HG03354 (cell line): Measurements from ENCODE around the gene CELSR3.

Source experiments
- ATAC-seq: cut with Tn5 transposase; IDR thresholded peaks from one replicate; pipeline ENCODE4 v1.9.1; 2021; ENCODE audit warnings: mild to moderate bottlenecking; ENCODE audit not compliant: unreplicated experiment, poor library complexity, severe bottlenecking

Gene CELSR3

GRCh38 chr3:48663489-48664312, 1.0 kb upstream of the CELSR3 start:
- peak; percentile 83 for ATAC-seq

GRCh38 chr3:48662145-48662752, 437 bp downstream of the CELSR3 start:
- ATAC-seq: no peak

- ATAC-seq: peak; percentile 35
These were observed 1.1 kb downstream of the CELSR3 start for GRCh38 chr3:48661501-48662144.

- no peak for ATAC-seq
These were observed 1.8 kb downstream of the CELSR3 start for GRCh38 chr3:48660800-48661400.

- no peak for ATAC-seq
These were observed 5.8 kb downstream of the CELSR3 start for GRCh38 chr3:48656841-48657281.

- peak; percentile 58 for ATAC-seq
These were observed 6.4 kb downstream of the CELSR3 start for GRCh38 chr3:48656061-48656840.

GRCh38 chr3:48655606-48656005, 7.1 kb downstream of the CELSR3 start:
- no peak for ATAC-seq

- ATAC-seq: no peak
These were observed 7.6 kb downstream of the CELSR3 start for GRCh38 chr3:48655063-48655462.

- no peak for ATAC-seq
These were observed 9.6 kb downstream of the CELSR3 start for GRCh38 chr3:48652923-48653715.

GRCh38 chr3:48651771-48652170, 10.9 kb downstream of the CELSR3 start:
- ATAC-seq: no peak

- ATAC-seq: no peak
These were observed 12.0 kb downstream of the CELSR3 start for GRCh38 chr3:48650723-48651122.

- no peak for ATAC-seq
These were observed 14.4 kb downstream of the CELSR3 start for GRCh38 chr3:48648188-48648850.

GRCh38 chr3:48647714-48648113, 15.0 kb downstream of the CELSR3 start:
- no peak for ATAC-seq

GRCh38 chr3:48644898-48645760, 17.6 kb downstream of the CELSR3 start:
- ATAC-seq: no peak

GRCh38 chr3:48642605-48643004, 20.1 kb downstream of the CELSR3 start:
- no peak for ATAC-seq

GRCh38 chr3:48641396-48641795, 21.3 kb downstream of the CELSR3 start:
- no peak for ATAC-seq

GRCh38 chr3:48639944-48640606, 22.6 kb downstream of the CELSR3 start:
- ATAC-seq: no peak
